ENCODE measurements around the gene TMEM178A.

The TMEM178A gene

DNA sequence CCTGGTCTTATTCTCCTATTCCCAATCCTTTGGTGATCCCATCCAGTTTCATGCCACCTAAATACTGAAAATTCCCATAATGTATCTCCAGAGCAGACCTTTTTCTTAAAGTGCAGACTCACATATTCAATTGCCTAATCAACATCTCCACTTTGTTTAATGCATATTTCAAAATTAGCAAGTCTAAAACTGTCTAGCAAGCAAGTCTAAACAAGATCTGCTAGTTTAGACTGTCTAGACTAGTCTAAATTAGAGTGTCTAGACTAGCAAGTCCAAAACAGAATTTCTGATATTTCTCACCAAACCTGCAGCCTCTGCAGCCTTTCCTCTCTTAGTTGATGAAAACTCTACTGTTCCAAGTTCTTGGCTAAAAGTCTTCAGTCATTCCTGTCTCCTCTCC, 68.7 kb downstream of the TMEM178A start:
- no peak for TF ChIP-seq TAF1 (IDR thresholded peaks at IDR 0.05; ENCODE audit: borderline replicate concordance, low read depth, low read length)
- no peak for TF ChIP-seq POLR2AphosphoS5 (IDR thresholded peaks at IDR 0.05; ENCODE audit: low read depth, low read length)
- TF ChIP-seq POLR2A (IDR thresholded peaks at IDR 0.05; ENCODE audit: low read depth, low read length), result no peak
- DNase-seq (ENCODE audit: insufficient read length), result no peak
- no peak for FAIRE-seq

DNA sequence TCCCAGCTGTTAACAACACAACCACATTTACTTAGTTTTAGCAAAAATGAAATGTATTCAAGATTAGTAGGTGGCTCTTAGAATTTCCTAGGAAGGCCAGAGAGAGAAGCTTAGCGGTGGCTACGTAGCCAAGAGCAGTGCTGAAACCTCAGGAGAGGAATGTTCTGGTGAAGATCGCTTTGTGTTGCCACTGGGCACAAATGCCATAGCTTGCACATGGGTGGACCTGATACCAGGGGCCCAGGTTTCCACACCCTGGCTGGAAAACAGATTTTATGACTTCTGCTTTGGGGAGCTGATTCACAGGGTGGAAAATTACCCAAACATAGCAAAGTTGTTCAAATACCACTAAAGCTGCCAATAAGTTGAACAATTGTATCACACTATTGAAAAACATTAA, 69.9 kb downstream of the TMEM178A start:
- no peak for DNase-seq (ENCODE audit: insufficient read length)
- FAIRE-seq, result no peak

DNA sequence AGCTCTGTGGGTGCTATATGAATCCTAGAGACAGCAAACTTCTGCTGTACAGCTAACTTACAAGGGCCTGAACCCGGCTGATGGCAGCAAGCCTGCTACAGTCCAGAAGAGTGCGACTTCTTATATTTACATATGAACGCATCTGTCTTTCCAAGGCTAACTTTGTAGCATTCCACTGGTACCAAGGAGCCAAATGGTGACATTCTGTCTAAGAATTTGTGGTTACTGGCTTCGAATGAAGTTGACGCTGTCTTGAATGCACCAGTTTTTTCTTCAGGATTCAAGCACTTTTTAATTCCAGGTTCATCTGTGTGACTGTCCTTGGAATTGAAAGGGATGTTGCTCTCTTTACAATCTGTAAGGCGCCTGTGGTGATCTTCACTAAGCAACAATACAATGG, 70.9 kb downstream of the TMEM178A start:
- no peak for TF ChIP-seq POLR2AphosphoS5 (IDR thresholded peaks at IDR 0.05; ENCODE audit: low read depth, low read length)
- TF ChIP-seq TAF1 (IDR thresholded peaks at IDR 0.05; ENCODE audit: borderline replicate concordance, low read depth, low read length), result no peak
- no peak for TF ChIP-seq POLR2A (IDR thresholded peaks at IDR 0.05; ENCODE audit: low read depth, low read length)
- DNase-seq (ENCODE audit: insufficient read length) (no peak), FAIRE-seq (no peak)

More for the DNA sequence above, 69.9 kb downstream of the TMEM178A start:
- TF ChIP-seq POLR2A (IDR thresholded peaks at IDR 0.05; ENCODE audit: low read depth, low read length), result no peak
- no peak for TF ChIP-seq POLR2AphosphoS5 (IDR thresholded peaks at IDR 0.05; ENCODE audit: low read depth, low read length)
- TF ChIP-seq TAF1 (IDR thresholded peaks at IDR 0.05; ENCODE audit: borderline replicate concordance, low read depth, low read length), result no peak

DNA sequence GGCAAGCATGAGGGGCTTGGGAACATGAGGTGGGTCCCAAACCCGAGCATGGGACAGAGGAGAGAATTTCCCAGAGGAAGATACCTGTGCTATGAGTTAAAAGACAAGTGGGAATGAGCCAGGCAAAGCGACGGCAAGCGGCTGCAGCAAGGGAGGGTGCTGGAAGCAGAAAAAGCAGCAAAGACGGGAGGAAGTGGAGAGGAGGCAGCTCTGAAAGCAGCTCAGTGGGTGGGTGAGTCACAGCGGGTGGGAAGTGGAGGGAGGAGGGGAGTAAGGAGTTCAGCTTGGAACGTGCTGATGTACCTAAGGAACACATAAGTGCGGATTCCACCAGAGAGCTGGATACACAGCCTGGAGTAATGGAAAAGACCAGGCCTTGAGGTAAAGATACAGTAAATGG, 71.9 kb downstream of the TMEM178A start:
- TF ChIP-seq POLR2AphosphoS5 (IDR thresholded peaks at IDR 0.05; ENCODE audit: low read depth, low read length) (no peak), TAF1 (IDR thresholded peaks at IDR 0.05; ENCODE audit: borderline replicate concordance, low read depth, low read length) (no peak), POLR2A (IDR thresholded peaks at IDR 0.05; ENCODE audit: low read depth, low read length) (no peak)
- DNase-seq (ENCODE audit: insufficient read length) (no peak), FAIRE-seq (no peak)

DNA sequence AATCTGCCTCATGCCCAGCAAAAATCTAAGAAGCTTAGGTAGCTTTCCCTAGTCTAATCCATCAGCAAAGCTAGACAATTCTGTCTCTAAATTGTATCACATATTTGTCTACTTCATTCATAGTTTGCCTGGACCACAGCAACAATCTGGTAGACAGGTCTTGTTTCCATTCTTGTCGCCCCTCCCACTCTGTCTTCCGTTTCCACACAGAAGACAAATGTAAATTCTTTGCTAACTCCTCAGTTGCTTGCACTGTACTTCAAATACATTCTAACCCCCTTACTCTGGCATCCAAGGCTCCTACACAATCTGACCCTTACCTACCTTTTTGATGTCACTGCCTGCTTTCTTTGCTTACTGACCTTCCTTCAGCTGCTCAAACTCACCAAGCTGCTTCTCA, 73.2 kb downstream of the TMEM178A start:
- FAIRE-seq (no peak), DNase-seq (ENCODE audit: insufficient read length) (no peak)
- TF ChIP-seq TAF1 (IDR thresholded peaks at IDR 0.05; ENCODE audit: borderline replicate concordance, low read depth, low read length), result no peak
- no peak for TF ChIP-seq POLR2AphosphoS5 (IDR thresholded peaks at IDR 0.05; ENCODE audit: low read depth, low read length)
- TF ChIP-seq POLR2A (IDR thresholded peaks at IDR 0.05; ENCODE audit: low read depth, low read length), result no peak

DNA sequence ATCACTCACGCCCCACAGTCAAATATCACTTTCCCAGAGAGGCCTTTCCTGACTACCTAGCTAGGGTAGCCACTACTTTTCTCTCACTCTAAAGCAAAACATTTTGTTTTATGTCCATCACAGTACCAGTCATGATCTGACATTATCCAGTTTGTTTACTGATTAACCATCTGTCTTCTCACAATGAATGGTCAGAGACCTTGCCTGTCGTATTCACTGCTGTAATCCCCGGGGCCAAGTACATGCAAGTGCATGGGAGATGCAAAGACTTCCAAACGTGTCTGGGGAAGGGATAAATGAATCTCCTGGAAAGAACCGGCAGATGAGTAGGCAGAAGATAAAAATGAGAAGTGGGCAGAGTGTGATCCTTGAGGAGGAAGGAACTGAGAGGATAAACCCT, 73.7 kb downstream of the TMEM178A start:
- FAIRE-seq, result no peak
- DNase-seq (ENCODE audit: insufficient read length), result no peak
- no peak for TF ChIP-seq TAF1 (IDR thresholded peaks at IDR 0.05; ENCODE audit: borderline replicate concordance, low read depth, low read length)
- no peak for TF ChIP-seq POLR2AphosphoS5 (IDR thresholded peaks at IDR 0.05; ENCODE audit: low read depth, low read length)
- TF ChIP-seq POLR2A (IDR thresholded peaks at IDR 0.05; ENCODE audit: low read depth, low read length), result no peak

DNA sequence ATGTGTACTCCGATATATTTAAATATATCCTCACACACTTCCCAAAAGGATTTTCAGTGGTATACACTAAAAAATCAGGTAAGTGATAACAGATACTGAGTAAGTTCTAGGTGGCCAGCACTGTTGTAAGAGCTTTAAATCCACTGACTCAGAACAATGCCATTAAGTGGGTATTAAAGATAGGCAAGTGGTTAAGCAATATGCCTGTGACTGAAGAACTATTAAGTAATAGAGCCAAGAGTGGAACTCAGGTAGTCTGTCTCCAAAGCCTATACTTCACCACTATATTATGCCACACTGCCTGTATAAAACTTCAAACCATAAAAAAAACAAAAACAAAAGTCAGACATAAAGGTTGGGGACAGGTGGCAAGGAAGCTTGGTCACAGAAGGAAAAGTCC, 76.2 kb downstream of the TMEM178A start:
- TF ChIP-seq POLR2A (IDR thresholded peaks at IDR 0.05; ENCODE audit: low read depth, low read length) (no peak), POLR2AphosphoS5 (IDR thresholded peaks at IDR 0.05; ENCODE audit: low read depth, low read length) (no peak), TAF1 (IDR thresholded peaks at IDR 0.05; ENCODE audit: borderline replicate concordance, low read depth, low read length) (no peak)
- DNase-seq (ENCODE audit: insufficient read length), result no peak
- no peak for FAIRE-seq

DNA sequence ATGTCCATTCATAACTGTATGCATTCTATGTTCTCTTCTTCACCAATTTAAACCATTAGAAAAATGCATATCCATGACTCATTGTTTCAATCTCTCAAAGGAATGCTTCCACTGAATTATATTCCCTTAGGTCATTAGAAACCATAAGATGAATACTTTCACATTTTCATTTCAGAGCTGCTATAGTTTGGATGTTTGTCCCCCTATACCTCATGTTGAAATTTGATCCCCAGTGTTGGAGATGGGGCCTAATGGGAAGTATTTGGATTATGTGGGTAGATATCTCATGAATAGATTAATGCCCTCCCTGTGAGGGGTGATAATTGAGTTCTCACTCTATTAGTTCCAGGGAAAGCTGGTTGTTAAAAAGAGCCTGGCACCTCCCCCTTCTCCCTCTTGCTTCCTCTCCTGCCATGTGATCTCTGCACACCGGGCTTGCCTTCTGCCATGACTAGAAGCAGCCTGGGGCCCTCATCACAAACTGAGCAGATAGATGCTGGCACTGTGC, 77.6 kb downstream of the TMEM178A start:
- no peak for DNase-seq (ENCODE audit: insufficient read length)
- no peak for FAIRE-seq
- no peak for TF ChIP-seq POLR2AphosphoS5 (IDR thresholded peaks at IDR 0.05; ENCODE audit: low read depth, low read length)
- no peak for TF ChIP-seq TAF1 (IDR thresholded peaks at IDR 0.05; ENCODE audit: borderline replicate concordance, low read depth, low read length)
- no peak for TF ChIP-seq POLR2A (IDR thresholded peaks at IDR 0.05; ENCODE audit: low read depth, low read length)

DNA sequence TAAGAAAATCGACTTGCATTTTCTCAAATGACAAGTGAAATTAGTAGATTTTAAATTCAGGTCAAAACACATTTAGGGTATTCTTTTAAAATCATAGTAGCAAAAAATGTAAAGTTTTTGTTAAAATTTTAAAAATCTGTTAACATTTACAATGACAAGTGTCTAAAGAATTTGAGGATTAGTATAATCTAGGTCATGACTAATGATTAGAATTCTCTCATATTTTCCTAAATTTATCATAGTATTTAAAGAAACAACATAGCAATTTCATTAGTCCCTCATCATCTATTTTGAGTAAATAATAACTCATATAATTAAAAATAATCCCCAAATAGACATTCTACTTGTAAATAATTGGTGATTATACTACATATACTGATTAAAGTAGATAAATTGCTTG, 89.7 kb downstream of the TMEM178A start:
- no peak for TF ChIP-seq POLR2AphosphoS5 (IDR thresholded peaks at IDR 0.05; ENCODE audit: low read depth, low read length)
- TF ChIP-seq TAF1 (IDR thresholded peaks at IDR 0.05; ENCODE audit: borderline replicate concordance, low read depth, low read length), result no peak
- no peak for TF ChIP-seq POLR2A (IDR thresholded peaks at IDR 0.05; ENCODE audit: low read depth, low read length)
- DNase-seq (ENCODE audit: insufficient read length), result no peak
- FAIRE-seq, result no peak

DNA sequence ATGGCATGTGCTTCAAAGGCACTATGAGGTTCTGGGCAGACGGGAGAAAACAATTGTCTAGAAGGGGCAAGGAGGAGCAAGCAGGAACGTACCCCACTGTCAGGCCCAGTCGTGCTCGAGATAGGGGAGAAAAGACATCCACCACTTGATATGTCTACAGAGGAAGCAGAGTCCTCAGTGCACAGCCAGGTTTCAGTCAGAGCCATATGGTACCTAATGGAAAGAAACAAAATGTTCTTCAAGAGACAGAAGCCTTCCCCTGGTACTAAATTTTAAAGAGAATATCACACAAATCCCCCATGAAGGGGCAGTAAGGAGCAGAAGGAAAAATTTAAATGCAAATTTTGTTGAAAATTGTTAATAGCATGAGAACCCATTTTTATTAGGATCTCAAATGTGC, 91.4 kb downstream of the TMEM178A start:
- TF ChIP-seq POLR2A (IDR thresholded peaks at IDR 0.05; ENCODE audit: low read depth, low read length) (no peak), POLR2AphosphoS5 (IDR thresholded peaks at IDR 0.05; ENCODE audit: low read depth, low read length) (no peak), TAF1 (IDR thresholded peaks at IDR 0.05; ENCODE audit: borderline replicate concordance, low read depth, low read length) (no peak)
- FAIRE-seq (no peak), DNase-seq (ENCODE audit: insufficient read length) (no peak)

DNA sequence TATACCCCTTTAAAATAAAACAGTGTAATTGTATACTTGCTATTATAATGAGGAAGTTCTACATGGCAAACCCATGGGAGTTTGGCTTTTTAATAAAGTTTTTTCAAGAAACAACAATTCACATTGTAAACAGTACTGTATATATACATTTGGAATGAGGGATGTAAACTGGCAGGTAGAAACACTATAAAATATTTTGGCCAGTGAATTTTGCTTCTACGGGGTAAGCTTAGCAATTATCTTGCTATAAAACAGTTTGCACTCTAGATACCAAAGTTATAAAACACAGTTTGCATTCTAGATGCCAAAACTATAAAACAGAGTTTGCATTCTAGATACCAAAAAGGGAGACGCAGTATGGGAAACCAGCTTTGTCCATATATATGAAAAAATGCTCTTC, 96.7 kb downstream of the TMEM178A start:
- TF ChIP-seq POLR2AphosphoS5 (IDR thresholded peaks at IDR 0.05; ENCODE audit: low read depth, low read length) (no peak), POLR2A (IDR thresholded peaks at IDR 0.05; ENCODE audit: low read depth, low read length) (no peak), TAF1 (IDR thresholded peaks at IDR 0.05; ENCODE audit: borderline replicate concordance, low read depth, low read length) (no peak)
- FAIRE-seq, result no peak
- no peak for DNase-seq (ENCODE audit: insufficient read length)
